Chondrocyte (in vitro differentiated cells): ENCODE measurements around the gene FBXO22. TPM values are rescaled to one million over a fixed set of nuclear protein-coding genes. Genes with fewer than 3 reads are reported as not detected.
A peak's percentile ranks its signal among the peaks of the same experiment; 100 is the strongest.

Experiments
- DNase-seq: peaks from one replicate; pipeline ENCODE4 v3.0.0; 2021; ENCODE audit warnings: mixed read lengths, low spot score
- H3K27ac Mint-ChIP-seq: one replicate; pipeline ENCODE4 v1.8.0; 2021; ENCODE audit warnings: mild to moderate bottlenecking, moderate library complexity, mixed read lengths; ENCODE audit not compliant: unreplicated experiment
- H3K27me3 Mint-ChIP-seq: 2 replicates; pipeline ENCODE4 v1.8.0; 2021; ENCODE audit warnings: low read depth, mixed read lengths
- H3K36me3 Mint-ChIP-seq: 2 replicates; pipeline ENCODE4 v1.8.0; 2021; ENCODE audit warnings: low read depth, mixed read lengths
- H3K4me1 Mint-ChIP-seq: 2 replicates; pipeline ENCODE4 v1.8.0; 2021; ENCODE audit warnings: low read depth, mild to moderate bottlenecking, mixed read lengths
- H3K4me3 Mint-ChIP-seq: one replicate; pipeline ENCODE4 v1.8.0; 2021; ENCODE audit warnings: mild to moderate bottlenecking, moderate library complexity, mixed read lengths; ENCODE audit not compliant: unreplicated experiment
- H3K9me3 Mint-ChIP-seq: 2 replicates; pipeline ENCODE4 v1.8.0; 2021; ENCODE audit warnings: low read depth, mixed read lengths
- CTCF ChIP-seq: fragments of 200-600 bp; sonication (generic); IDR thresholded peaks from 2 replicates; pipeline ENCODE4 v1.5.0; 2021; ENCODE audit warnings: antibody characterized with exemption, mild to moderate bottlenecking, moderate library complexity
- total RNA-seq: library from RNA; stranded (reverse); gene quantifications from 3 replicates; pipeline ENCODE4 v1.2.1, GENCODE V29; 2021

The FBXO22 gene
- total RNA-seq, 1 donor from 2014 or later: 33.6 TPM

- peaks cover 29% of the 10 kb centered on the region for H3K36me3 Mint-ChIP-seq
- H3K4me3 Mint-ChIP-seq: no peak overlapping the region
- no peak for TF ChIP-seq CTCF
- H3K27me3 Mint-ChIP-seq: no peaks in the 10 kb centered on the region
- no peak overlapping the region for H3K27ac Mint-ChIP-seq
- H3K4me1 Mint-ChIP-seq: peaks cover 8% of the 10 kb centered on the region
- H3K9me3 Mint-ChIP-seq: no peaks in the 10 kb centered on the region
- no peak for DNase-seq
Measured at GRCh38 chr15:75872403-75872990, 31.2 kb upstream of the FBXO22 start.

DNA sequence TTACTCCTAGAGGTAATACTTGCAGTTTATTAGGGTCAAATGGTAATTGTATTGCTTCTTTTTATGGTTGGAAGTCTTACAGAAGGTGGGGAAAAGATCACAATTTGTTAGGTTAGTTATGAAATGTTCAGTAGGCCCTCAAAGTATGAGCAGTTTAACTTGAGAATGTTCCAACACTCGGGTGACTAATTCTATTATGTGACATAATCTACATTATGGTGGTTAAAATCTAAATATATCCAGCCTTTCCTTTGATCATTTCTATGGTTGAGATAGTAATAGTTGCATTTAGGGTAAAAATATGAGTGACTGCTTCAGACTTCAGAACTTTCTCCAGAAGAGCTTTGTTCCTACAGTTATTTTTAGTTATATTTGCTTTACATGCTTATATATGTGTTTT, 19.6 kb upstream of the FBXO22 start:
- H3K4me1 Mint-ChIP-seq: peaks cover 17% of the 10 kb centered on the region
- no peaks in the 10 kb centered on the region for H3K9me3 Mint-ChIP-seq
- DNase-seq: no peak
- H3K27me3 Mint-ChIP-seq: no peaks in the 10 kb centered on the region
- peaks cover 22% of the 10 kb centered on the region for H3K36me3 Mint-ChIP-seq
- H3K27ac Mint-ChIP-seq: peak overlapping the region; percentile 8
- H3K4me3 Mint-ChIP-seq: no peak overlapping the region
- no peak for TF ChIP-seq CTCF

GRCh38 chr15:75887178-75887577, 16.5 kb upstream of the FBXO22 start:
- no peaks in the 10 kb centered on the region for H3K27me3 Mint-ChIP-seq
- H3K27ac Mint-ChIP-seq: no peak overlapping the region
- H3K36me3 Mint-ChIP-seq: peaks cover 21% of the 10 kb centered on the region
- H3K9me3 Mint-ChIP-seq: no peaks in the 10 kb centered on the region
- TF ChIP-seq CTCF: no peak
- no peak overlapping the region for H3K4me3 Mint-ChIP-seq
- H3K4me1 Mint-ChIP-seq: peaks cover 28% of the 10 kb centered on the region
- DNase-seq: no peak

GRCh38 chr15:75891895-75892294, 11.8 kb upstream of the FBXO22 start:
- Mint-ChIP-seq H3K36me3 (peaks cover 21% of the 10 kb centered on the region), H3K9me3 (no peaks in the 10 kb centered on the region), H3K27me3 (no peaks in the 10 kb centered on the region), H3K27ac (peak overlapping the region; percentile 81), H3K4me3 (no peak overlapping the region), H3K4me1 (peaks cover 17% of the 10 kb centered on the region)
- no peak for TF ChIP-seq CTCF
- no peak for DNase-seq

DNA sequence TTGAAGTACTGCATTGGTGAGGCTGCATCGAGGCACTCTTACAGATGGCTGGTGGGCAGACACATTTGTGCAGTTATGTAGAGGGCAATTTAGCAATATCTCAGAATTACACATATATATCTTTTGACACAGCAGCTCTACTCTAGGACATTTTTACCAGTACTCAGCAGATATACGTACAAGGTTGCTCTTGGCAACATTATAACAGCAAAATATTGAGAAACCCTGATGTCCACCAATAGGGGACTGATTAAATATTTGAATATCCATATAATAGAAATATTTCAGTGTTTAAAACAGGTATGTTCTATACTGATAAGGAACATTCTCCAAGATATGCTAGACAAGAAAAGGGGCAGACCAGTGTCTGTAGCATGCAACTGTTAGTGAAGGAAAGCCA, 7.9 kb upstream of the FBXO22 start:
- H3K4me3 Mint-ChIP-seq: no peak overlapping the region
- peaks cover 14% of the 10 kb centered on the region for H3K4me1 Mint-ChIP-seq
- H3K36me3 Mint-ChIP-seq: peaks cover 12% of the 10 kb centered on the region
- H3K27ac Mint-ChIP-seq: peak overlapping the region; percentile 46
- no peaks in the 10 kb centered on the region for H3K27me3 Mint-ChIP-seq
- DNase-seq: no peak
- H3K9me3 Mint-ChIP-seq: no peaks in the 10 kb centered on the region
- TF ChIP-seq CTCF: no peak
